Calu3 (cell line): ENCODE results near the gene RGS3. TPM values are rescaled to one million over a fixed set of nuclear protein-coding genes. Genes with fewer than 3 reads are reported as not detected.
A peak's percentile ranks its signal among the peaks of the same experiment; 100 is the strongest.

ENCODE experiments used
- BruUV-seq: library from RNA; stranded (reverse); fragments of 400-500 nt; replicated peaks from 2 replicates; lab custom pipeline; 2021; lab: Mats Ljungman, UMichigan
- CTCF ChIA-PET: fragments of 300-600 bp; sonication (Branson Sonifier 250); formaldehyde crosslinking; loops from one replicate; lab custom pipeline; 2022; ENCODE audit warnings: antibody characterized with exemption; lab: Charles Lee
- DNase-seq: peaks from one replicate; pipeline ENCODE4 v3.0.0; 2022
- H3K27ac Mint-ChIP-seq: one replicate; pipeline ENCODE4 v1.8.0; 2022; ENCODE audit warnings: mixed read lengths; ENCODE audit not compliant: unreplicated experiment
- H3K27me3 Mint-ChIP-seq: one replicate; pipeline ENCODE4 v1.8.0; 2022; ENCODE audit warnings: mixed read lengths; ENCODE audit not compliant: unreplicated experiment
- H3K36me3 Mint-ChIP-seq: one replicate; pipeline ENCODE4 v1.8.0; 2022; ENCODE audit warnings: mild to moderate bottlenecking, moderate library complexity, mixed read lengths; ENCODE audit not compliant: insufficient read depth, unreplicated experiment
- H3K4me1 Mint-ChIP-seq: one replicate; pipeline ENCODE4 v1.8.0; 2022; ENCODE audit warnings: mild to moderate bottlenecking, low read depth, mixed read lengths; ENCODE audit not compliant: unreplicated experiment
- H3K4me3 Mint-ChIP-seq: one replicate; pipeline ENCODE4 v1.8.0; 2022; ENCODE audit warnings: mild to moderate bottlenecking, low read depth, moderate library complexity, mixed read lengths; ENCODE audit not compliant: unreplicated experiment
- H3K9me3 Mint-ChIP-seq: one replicate; pipeline ENCODE4 v1.8.0; 2022; ENCODE audit warnings: low read depth, mixed read lengths; ENCODE audit not compliant: unreplicated experiment
- CTCF ChIP-seq: fragments of 200-600 bp; IDR thresholded peaks from one replicate; pipeline ENCODE4 v1.8.0; 2022; ENCODE audit warnings: antibody characterized with exemption; ENCODE audit not compliant: unreplicated experiment
- intact Hi-C: fragments of 100-400 bp; cut with micrococcal nuclease; formaldehyde crosslinking; loops from one replicate; pipeline ENCODE4 v1.10.0; 2022; ENCODE audit not compliant: unreplicated experiment
- total RNA-seq: library from RNA; stranded (reverse); gene quantifications from 2 replicates; pipeline ENCODE4 v1.2.3, GENCODE V29; 2022

RGS3 gene
- total RNA-seq, 1 experiment from 2014 or later, result 61.8 TPM

- no peak for TF ChIP-seq CTCF
- DNase-seq, result no peak
- Mint-ChIP-seq H3K4me3 (no peak overlapping the region), H3K36me3 (peaks cover 17% of the 10 kb centered on the region), H3K9me3 (no peaks in the 10 kb centered on the region), H3K27me3 (no peaks in the 10 kb centered on the region), H3K4me1 (peaks cover 48% of the 10 kb centered on the region), H3K27ac (no peak overlapping the region)
- CTCF ChIA-PET, result no interaction called here
- BruUV-seq, result no TSS peak
- intact Hi-C loops, result no loop called here
Observed at GRCh38 chr9:113573046-113573958, 109.8 kb downstream of the RGS3 start.

GRCh38 chr9:113573959-113574352 is 110.4 kb downstream of the RGS3 start:
- Mint-ChIP-seq H3K27ac (peak overlapping the region; percentile 25), H3K4me3 (no peak overlapping the region), H3K4me1 (peaks cover 55% of the 10 kb centered on the region), H3K36me3 (peaks cover 17% of the 10 kb centered on the region), H3K9me3 (no peaks in the 10 kb centered on the region), H3K27me3 (no peaks in the 10 kb centered on the region)
- DNase-seq, result no peak
- CTCF ChIA-PET, result no interaction called here
- intact Hi-C loops, result no loop called here
- BruUV-seq, result no TSS peak
- TF ChIP-seq CTCF, result no peak

DNA sequence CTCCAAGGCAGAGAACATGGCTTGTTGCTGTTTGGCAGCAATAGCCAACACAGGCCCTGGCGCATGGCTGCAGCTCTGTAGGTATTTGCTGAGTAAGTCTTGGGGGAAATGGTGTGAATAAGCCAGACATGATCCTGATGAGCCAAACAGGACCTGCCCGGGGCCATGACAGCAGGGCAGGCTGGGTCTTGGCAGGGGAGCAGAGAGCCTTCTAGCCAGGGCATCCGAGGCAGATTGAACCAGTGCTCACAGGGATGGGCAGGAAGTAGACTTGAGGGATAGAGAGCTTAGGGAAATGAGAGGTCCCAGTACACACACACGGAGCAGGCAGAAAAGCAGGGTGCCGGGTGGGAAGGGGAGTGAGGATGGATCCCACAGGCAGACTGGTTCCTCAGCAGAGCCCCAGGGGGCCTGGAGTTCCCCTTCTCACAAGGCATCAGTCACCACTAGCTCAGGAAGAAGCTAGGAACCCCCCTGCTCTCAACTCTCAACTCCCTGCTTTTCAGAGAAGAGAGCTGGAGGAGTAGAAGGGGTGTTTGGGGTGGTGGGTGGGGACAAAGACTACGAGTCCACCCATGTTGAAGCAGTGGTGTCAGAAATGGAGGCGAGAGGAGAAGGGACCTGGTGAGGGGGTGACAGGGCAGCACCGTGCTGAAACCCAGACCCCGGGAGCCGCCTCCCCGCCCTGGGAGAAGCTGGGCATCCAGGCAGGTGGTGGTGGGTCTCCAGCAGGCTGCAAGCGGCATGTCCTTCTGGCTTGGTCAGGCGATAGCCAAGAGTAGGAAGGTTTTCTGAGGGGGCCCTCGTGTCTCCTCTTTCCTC is 111.1 kb downstream of the RGS3 start:
- no TSS peak for BruUV-seq
- Mint-ChIP-seq H3K9me3 (no peaks in the 10 kb centered on the region), H3K27ac (peak overlapping the region; percentile 25)

More for the DNA sequence above, 111.1 kb downstream of the RGS3 start:
- Mint-ChIP-seq H3K4me1 (peaks cover 56% of the 10 kb centered on the region), H3K4me3 (no peak overlapping the region), H3K36me3 (peaks cover 19% of the 10 kb centered on the region), H3K27me3 (no peaks in the 10 kb centered on the region)
- CTCF ChIA-PET, result no interaction called here
- intact Hi-C loops, result no loop called here
- TF ChIP-seq CTCF, result no peak
- no peak for DNase-seq
